ENCODE measurements around the gene ZBTB34.
"Not testable (repeated sequence)": the region's sequence is repeated elsewhere in the genome, so short reads cannot be mapped to it uniquely, and the experiment has no call there.

ZBTB34 gene

GRCh38 chr9:126860077-126860756 is at the start of gene ZBTB34:
ZBTB34 (plus strand) TSS chr9:126860639; CDS start chr9:126879400, 18,761 bp downstream.
- peak within 1 kb of the TSS; percentile 75 for H3K4me3 ChIP-seq (ENCODE audit: low read depth, low read length)
- peak; percentile 99 for TF ChIP-seq CTCF (IDR thresholded peaks at IDR 0.05; ENCODE audit: low read depth, low read length)
- in situ Hi-C loops (cut with HindIII; ENCODE audit: low sequenced_read_pairs) = no loop called here
- DNase-seq (ENCODE audit: low read depth, low spot score) = peak; percentile 54

GRCh38 chr9:126813072-126813471 is 47.4 kb upstream of the ZBTB34 start:
- no peak for DNase-seq (ENCODE audit: low read depth, low spot score)
- no peak for TF ChIP-seq CTCF (IDR thresholded peaks at IDR 0.05; ENCODE audit: low read depth, low read length)
- H3K4me3 ChIP-seq (ENCODE audit: low read depth, low read length) = no peak overlapping the region
- in situ Hi-C loops (cut with HindIII; ENCODE audit: low sequenced_read_pairs) = no loop called here

GRCh38 chr9:126814091-126814490 is 46.3 kb upstream of the ZBTB34 start:
- DNase-seq (ENCODE audit: low read depth, low spot score) = no peak
- in situ Hi-C loops (cut with HindIII; ENCODE audit: low sequenced_read_pairs) = no loop called here
- no peak overlapping the region for H3K4me3 ChIP-seq (ENCODE audit: low read depth, low read length)
- TF ChIP-seq CTCF (IDR thresholded peaks at IDR 0.05; ENCODE audit: low read depth, low read length) = no peak

- H3K4me3 ChIP-seq (ENCODE audit: low read depth, low read length); DNase-seq (ENCODE audit: low read depth, low spot score); in situ Hi-C loops (cut with HindIII; ENCODE audit: low sequenced_read_pairs): not testable (repeated sequence)
These were observed 42.8 kb upstream of the ZBTB34 start for GRCh38 chr9:126817615-126818014.

- no peak overlapping the region for H3K4me3 ChIP-seq (ENCODE audit: low read depth, low read length)
- DNase-seq (ENCODE audit: low read depth, low spot score) = no peak
- TF ChIP-seq CTCF (IDR thresholded peaks at IDR 0.05; ENCODE audit: low read depth, low read length) = no peak
- in situ Hi-C loops (cut with HindIII; ENCODE audit: low sequenced_read_pairs) = no loop called here
These were observed 42.0 kb upstream of the ZBTB34 start for GRCh38 chr9:126818482-126818881.

- in situ Hi-C loops (cut with HindIII; ENCODE audit: low sequenced_read_pairs) = no loop called here
- no peak for DNase-seq (ENCODE audit: low read depth, low spot score)
- no peak for TF ChIP-seq CTCF (IDR thresholded peaks at IDR 0.05; ENCODE audit: low read depth, low read length)
- no peak overlapping the region for H3K4me3 ChIP-seq (ENCODE audit: low read depth, low read length)
These were observed 41.0 kb upstream of the ZBTB34 start for GRCh38 chr9:126819482-126819881.

- in situ Hi-C loops (cut with HindIII; ENCODE audit: low sequenced_read_pairs) = no loop called here
- no peak for TF ChIP-seq CTCF (IDR thresholded peaks at IDR 0.05; ENCODE audit: low read depth, low read length)
- DNase-seq (ENCODE audit: low read depth, low spot score) = no peak
- no peak overlapping the region for H3K4me3 ChIP-seq (ENCODE audit: low read depth, low read length)
These were observed 38.2 kb upstream of the ZBTB34 start for GRCh38 chr9:126822278-126822677.

Measured in astrocyte of the spinal cord (primary cell).